Breast epithelium (tissue), 3 donors: ENCODE data around the gene FFAR1.

Experiments used
- CTCF ChIP-seq, 3 donors: fragments of 450-650 bp; IDR thresholded peaks; one replicate each; pipeline ENCODE4 v1.5.1; 2016 to 2017; ENCODE audit warnings: antibody characterized with exemption in 3 of 3, mild to moderate bottlenecking in 3 of 3, moderate library complexity in 3 of 3
- POLR2A ChIP-seq: fragments of 450-650 bp; IDR thresholded peaks from one replicate; pipeline ENCODE4 v1.6.1; 2016; ENCODE audit warnings: antibody characterized with exemption, mild to moderate bottlenecking, moderate library complexity
- POLR2AphosphoS5 ChIP-seq, 3 donors: sonication (generic); formaldehyde crosslinking; IDR thresholded peaks; one replicate each; pipeline ENCODE4 v1.6.1; 2017; ENCODE audit warnings: antibody characterized with exemption in 3 of 3

GRCh38 chr19:35322014-35322413 is 25.7 kb upstream of the FFAR1 start:
- TF ChIP-seq CTCF (IDR thresholded peaks at IDR 0.05) (no peak), POLR2AphosphoS5 (IDR thresholded peaks at IDR 0.05) (no peak), POLR2A (no peak)
